CD4-positive, alpha-beta T cell treated with Interferon gamma for 1 hour (primary cell): ENCODE results near the gene ITGA11.

Source experiments
- DNase-seq: peaks from one replicate; pipeline ENCODE4 v3.0.0-alpha.2; 2020

ITGA11 gene

GRCh38 chr15:68348606-68349005 lies 83.4 kb downstream of the ITGA11 start:
- no peak for DNase-seq

GRCh38 chr15:68348081-68348480 lies 83.9 kb downstream of the ITGA11 start:
- no peak for DNase-seq

GRCh38 chr15:68347392-68347791 lies 84.6 kb downstream of the ITGA11 start:
- no peak for DNase-seq

GRCh38 chr15:68346979-68347378 lies 85.0 kb downstream of the ITGA11 start:
- no peak for DNase-seq

- no peak for DNase-seq
Observed at GRCh38 chr15:68345481-68345880, 86.5 kb downstream of the ITGA11 start.

GRCh38 chr15:68344600-68344999 lies 87.4 kb downstream of the ITGA11 start:
- DNase-seq = no peak

- DNase-seq = no peak
Observed at GRCh38 chr15:68343579-68344225, 88.3 kb downstream of the ITGA11 start.

GRCh38 chr15:68341760-68342725 lies 89.9 kb downstream of the ITGA11 start:
- DNase-seq = no peak

GRCh38 chr15:68340726-68341671 lies 91.0 kb downstream of the ITGA11 start:
- DNase-seq = no peak

GRCh38 chr15:68339481-68339880 lies 92.5 kb downstream of the ITGA11 start:
- DNase-seq = no peak

GRCh38 chr15:68337826-68338225 lies 94.1 kb downstream of the ITGA11 start:
- no peak for DNase-seq

GRCh38 chr15:68336516-68336915 lies 95.4 kb downstream of the ITGA11 start:
- no peak for DNase-seq

- DNase-seq = no peak
Observed at GRCh38 chr15:68335655-68336054, 96.3 kb downstream of the ITGA11 start.

GRCh38 chr15:68335251-68335650 lies 96.7 kb downstream of the ITGA11 start:
- DNase-seq = no peak

- no peak for DNase-seq
Observed at GRCh38 chr15:68334661-68335124, 97.3 kb downstream of the ITGA11 start.

GRCh38 chr15:68333775-68334470 lies 98.0 kb downstream of the ITGA11 start:
- no peak for DNase-seq

- no peak for DNase-seq
Observed at GRCh38 chr15:68332266-68332665, 99.7 kb downstream of the ITGA11 start.

GRCh38 chr15:68330901-68331300 lies 101.1 kb downstream of the ITGA11 start:
- DNase-seq = no peak

- no peak for DNase-seq
Observed at GRCh38 chr15:68330416-68330815, 101.5 kb downstream of the ITGA11 start.

GRCh38 chr15:68328964-68329363 lies 103.0 kb downstream of the ITGA11 start:
- no peak for DNase-seq

GRCh38 chr15:68328443-68328842 lies 103.5 kb downstream of the ITGA11 start:
- no peak for DNase-seq

GRCh38 chr15:68326711-68327354 lies 105.1 kb downstream of the ITGA11 start:
- DNase-seq = no peak
